ENCODE measurements around the gene TNNI3.
"Not testable (repeated sequence)": the region's sequence is repeated elsewhere in the genome, so short reads cannot be mapped to it uniquely, and the experiment has no call there.

Gene TNNI3

GRCh38 chr19:55156202-55157063 is 1.1 kb downstream of the TNNI3 start:
- DNase-seq (ENCODE audit: insufficient read length), result peak; percentile 70
- no peak for FAIRE-seq
- TF ChIP-seq TAF1 (IDR thresholded peaks at IDR 0.05; ENCODE audit: borderline replicate concordance, low read depth, low read length), result no peak
- TF ChIP-seq POLR2A (IDR thresholded peaks at IDR 0.05; ENCODE audit: low read depth, low read length), result no peak
- no peak for TF ChIP-seq POLR2AphosphoS5 (IDR thresholded peaks at IDR 0.05; ENCODE audit: low read depth, low read length)

- not testable (repeated sequence) for FAIRE-seq; DNase-seq (ENCODE audit: insufficient read length)
Measured at GRCh38 chr19:55155784-55156183, 1.7 kb downstream of the TNNI3 start.

- FAIRE-seq (no peak), DNase-seq (ENCODE audit: insufficient read length) (no peak)
- TF ChIP-seq TAF1 (IDR thresholded peaks at IDR 0.05; ENCODE audit: borderline replicate concordance, low read depth, low read length) (no peak), POLR2AphosphoS5 (IDR thresholded peaks at IDR 0.05; ENCODE audit: low read depth, low read length) (no peak), POLR2A (IDR thresholded peaks at IDR 0.05; ENCODE audit: low read depth, low read length) (no peak)
Measured at GRCh38 chr19:55153652-55154264, 3.8 kb downstream of the TNNI3 start.

GRCh38 chr19:55152017-55152416 is 5.5 kb downstream of the TNNI3 start:
- FAIRE-seq (no peak), DNase-seq (ENCODE audit: insufficient read length) (no peak)
- no peak for TF ChIP-seq TAF1 (IDR thresholded peaks at IDR 0.05; ENCODE audit: borderline replicate concordance, low read depth, low read length)

- TF ChIP-seq POLR2AphosphoS5 (IDR thresholded peaks at IDR 0.05; ENCODE audit: low read depth, low read length) (no peak), TAF1 (IDR thresholded peaks at IDR 0.05; ENCODE audit: borderline replicate concordance, low read depth, low read length) (no peak), POLR2A (IDR thresholded peaks at IDR 0.05; ENCODE audit: low read depth, low read length) (no peak)
- FAIRE-seq, result no peak
Measured at GRCh38 chr19:55149078-55150003, 8.2 kb downstream of the TNNI3 start, which contains the start of gene TNNT1. Gene TNNT1, minus strand, starts transcription at chr19:55149206. Its CDS starts 2,049 bp downstream, at chr19:55147157.

GRCh38 chr19:55147545-55148251 is 9.8 kb downstream of the TNNI3 start:
- TF ChIP-seq POLR2AphosphoS5 (IDR thresholded peaks at IDR 0.05; ENCODE audit: low read depth, low read length) (no peak), POLR2A (IDR thresholded peaks at IDR 0.05; ENCODE audit: low read depth, low read length) (no peak), TAF1 (IDR thresholded peaks at IDR 0.05; ENCODE audit: borderline replicate concordance, low read depth, low read length) (no peak)
- DNase-seq (ENCODE audit: insufficient read length), result no peak
- no peak for FAIRE-seq

More at GRCh38 chr19:55149078-55150003, 8.2 kb downstream of the TNNI3 start, which contains the start of gene TNNT1:
- DNase-seq (ENCODE audit: insufficient read length), result no peak

- FAIRE-seq (no peak), DNase-seq (ENCODE audit: insufficient read length) (no peak)
- TF ChIP-seq TAF1 (IDR thresholded peaks at IDR 0.05; ENCODE audit: borderline replicate concordance, low read depth, low read length) (no peak), POLR2AphosphoS5 (IDR thresholded peaks at IDR 0.05; ENCODE audit: low read depth, low read length) (no peak)
Measured at GRCh38 chr19:55146705-55147273, 10.7 kb downstream of the TNNI3 start.

- FAIRE-seq (no peak), DNase-seq (ENCODE audit: insufficient read length) (no peak)
- TF ChIP-seq TAF1 (IDR thresholded peaks at IDR 0.05; ENCODE audit: borderline replicate concordance, low read depth, low read length) (no peak), POLR2A (IDR thresholded peaks at IDR 0.05; ENCODE audit: low read depth, low read length) (no peak), POLR2AphosphoS5 (IDR thresholded peaks at IDR 0.05; ENCODE audit: low read depth, low read length) (no peak)
Measured at GRCh38 chr19:55146078-55146704, 11.3 kb downstream of the TNNI3 start.

GRCh38 chr19:55145232-55145631 is 12.3 kb downstream of the TNNI3 start:
- DNase-seq (ENCODE audit: insufficient read length) (no peak), FAIRE-seq (no peak)
- TF ChIP-seq TAF1 (IDR thresholded peaks at IDR 0.05; ENCODE audit: borderline replicate concordance, low read depth, low read length), result no peak
- no peak for TF ChIP-seq POLR2A (IDR thresholded peaks at IDR 0.05; ENCODE audit: low read depth, low read length)
- no peak for TF ChIP-seq POLR2AphosphoS5 (IDR thresholded peaks at IDR 0.05; ENCODE audit: low read depth, low read length)

GRCh38 chr19:55141696-55142095 is 15.8 kb downstream of the TNNI3 start:
- FAIRE-seq (no peak), DNase-seq (ENCODE audit: insufficient read length) (no peak)
- no peak for TF ChIP-seq TAF1 (IDR thresholded peaks at IDR 0.05; ENCODE audit: borderline replicate concordance, low read depth, low read length)
- TF ChIP-seq POLR2AphosphoS5 (IDR thresholded peaks at IDR 0.05; ENCODE audit: low read depth, low read length), result no peak
- TF ChIP-seq POLR2A (IDR thresholded peaks at IDR 0.05; ENCODE audit: low read depth, low read length), result no peak

Measured in GM12892 (cell line).